ENCODE data around the gene ZNF30.
"Not testable (repeated sequence)": the region's sequence is repeated elsewhere in the genome, so short reads cannot be mapped to it uniquely, and the experiment has no call there.

ZNF30 gene

GRCh38 chr19:34926685-34927375, at the start of gene ZNF30:
Gene ZNF30 (plus strand): TSS chr19:34926903. CDS start chr19:34929948, 3,045 bp downstream.
- Histone ChIP-seq H3K9ac (ENCODE audit: low read length) (peak within 1 kb of the TSS; percentile 86), H3K9me3 (ENCODE audit: control insufficient read depth, low read length) (no peaks in the 10 kb centered on the region), H3K4me3 (ENCODE audit: low read length) (peak within 1 kb of the TSS; percentile 89), H3K4me1 (ENCODE audit: control insufficient read depth, insufficient read depth, low read length) (peaks cover 12% of the 10 kb centered on the region), H3K27me3 (replicated peaks; ENCODE audit: control insufficient read depth, insufficient read depth, low read length) (no peaks in the 10 kb centered on the region), H3K36me3 (ENCODE audit: control insufficient read depth, insufficient read depth, low read length, severe bottlenecking) (peaks cover 12% of the 10 kb centered on the region)
- peak; percentile 97 for DNase-seq (ENCODE audit: low read depth)

GRCh38 chr19:34879563-34879962, 47.1 kb upstream of the ZNF30 start:
- no peak overlapping the region for H3K9ac ChIP-seq (ENCODE audit: low read length)
- H3K36me3 ChIP-seq (ENCODE audit: control insufficient read depth, insufficient read depth, low read length, severe bottlenecking) = no peaks in the 10 kb centered on the region

GRCh38 chr19:34880034-34880433, 46.7 kb upstream of the ZNF30 start:
- no peak overlapping the region for H3K4me3 ChIP-seq (ENCODE audit: low read length)
- no peak overlapping the region for H3K9ac ChIP-seq (ENCODE audit: low read length)
- no peaks in the 10 kb centered on the region for H3K27me3 ChIP-seq (replicated peaks; ENCODE audit: control insufficient read depth, insufficient read depth, low read length)
- H3K4me1 ChIP-seq (ENCODE audit: control insufficient read depth, insufficient read depth, low read length) = no peaks in the 10 kb centered on the region
- H3K9me3 ChIP-seq (ENCODE audit: control insufficient read depth, low read length) = peaks cover 20% of the 10 kb centered on the region
- no peak for DNase-seq (ENCODE audit: low read depth)
- H3K36me3 ChIP-seq (ENCODE audit: control insufficient read depth, insufficient read depth, low read length, severe bottlenecking) = no peaks in the 10 kb centered on the region

More at GRCh38 chr19:34879563-34879962, 47.1 kb upstream of the ZNF30 start:
- Histone ChIP-seq H3K4me1 (ENCODE audit: control insufficient read depth, insufficient read depth, low read length) (no peaks in the 10 kb centered on the region), H3K4me3 (ENCODE audit: low read length) (no peak overlapping the region), H3K27me3 (replicated peaks; ENCODE audit: control insufficient read depth, insufficient read depth, low read length) (no peaks in the 10 kb centered on the region), H3K9me3 (ENCODE audit: control insufficient read depth, low read length) (peaks cover 16% of the 10 kb centered on the region)
- DNase-seq (ENCODE audit: low read depth) = no peak

- Histone ChIP-seq H3K36me3 (ENCODE audit: control insufficient read depth, insufficient read depth, low read length, severe bottlenecking) (no peaks in the 10 kb centered on the region), H3K9ac (ENCODE audit: low read length) (no peak overlapping the region), H3K9me3 (ENCODE audit: control insufficient read depth, low read length) (peaks cover 33% of the 10 kb centered on the region), H3K4me3 (ENCODE audit: low read length) (no peak overlapping the region), H3K27me3 (replicated peaks; ENCODE audit: control insufficient read depth, insufficient read depth, low read length) (no peaks in the 10 kb centered on the region), H3K4me1 (ENCODE audit: control insufficient read depth, insufficient read depth, low read length) (no peaks in the 10 kb centered on the region)
- DNase-seq (ENCODE audit: low read depth) = peak; percentile 4
Observed at GRCh38 chr19:34881982-34882381, 44.7 kb upstream of the ZNF30 start.

GRCh38 chr19:34888091-34888490, 38.6 kb upstream of the ZNF30 start:
- no peak overlapping the region for H3K9ac ChIP-seq (ENCODE audit: low read length)
- no peaks in the 10 kb centered on the region for H3K36me3 ChIP-seq (ENCODE audit: control insufficient read depth, insufficient read depth, low read length, severe bottlenecking)
- H3K4me3 ChIP-seq (ENCODE audit: low read length) = no peak overlapping the region
- peaks cover 50% of the 10 kb centered on the region for H3K9me3 ChIP-seq (ENCODE audit: control insufficient read depth, low read length)
- H3K4me1 ChIP-seq (ENCODE audit: control insufficient read depth, insufficient read depth, low read length) = no peaks in the 10 kb centered on the region
- no peaks in the 10 kb centered on the region for H3K27me3 ChIP-seq (replicated peaks; ENCODE audit: control insufficient read depth, insufficient read depth, low read length)
- no peak for DNase-seq (ENCODE audit: low read depth)

- H3K36me3 ChIP-seq (ENCODE audit: control insufficient read depth, insufficient read depth, low read length, severe bottlenecking) = no peaks in the 10 kb centered on the region
Observed at GRCh38 chr19:34900245-34900644, 26.5 kb upstream of the ZNF30 start.

GRCh38 chr19:34904664-34905527, 21.8 kb upstream of the ZNF30 start:
- Histone ChIP-seq H3K4me1 (ENCODE audit: control insufficient read depth, insufficient read depth, low read length) (no peaks in the 10 kb centered on the region), H3K27me3 (replicated peaks; ENCODE audit: control insufficient read depth, insufficient read depth, low read length) (peaks cover 18% of the 10 kb centered on the region), H3K9ac (ENCODE audit: low read length) (no peak overlapping the region), H3K9me3 (ENCODE audit: control insufficient read depth, low read length) (peaks cover 5% of the 10 kb centered on the region), H3K4me3 (ENCODE audit: low read length) (no peak overlapping the region), H3K36me3 (ENCODE audit: control insufficient read depth, insufficient read depth, low read length, severe bottlenecking) (no peaks in the 10 kb centered on the region)
- no peak for DNase-seq (ENCODE audit: low read depth)

More at GRCh38 chr19:34900245-34900644, 26.5 kb upstream of the ZNF30 start:
- Histone ChIP-seq H3K27me3 (replicated peaks; ENCODE audit: control insufficient read depth, insufficient read depth, low read length) (peaks cover 9% of the 10 kb centered on the region), H3K9ac (ENCODE audit: low read length) (no peak overlapping the region), H3K4me1 (ENCODE audit: control insufficient read depth, insufficient read depth, low read length) (no peaks in the 10 kb centered on the region), H3K9me3 (ENCODE audit: control insufficient read depth, low read length) (peaks cover 14% of the 10 kb centered on the region), H3K4me3 (ENCODE audit: low read length) (no peak overlapping the region)
- DNase-seq (ENCODE audit: low read depth) = no peak

GRCh38 chr19:34910770-34911169, 15.9 kb upstream of the ZNF30 start:
- Histone ChIP-seq H3K27me3 (replicated peaks; ENCODE audit: control insufficient read depth, insufficient read depth, low read length) (peaks cover 4% of the 10 kb centered on the region), H3K9ac (ENCODE audit: low read length) (no peak overlapping the region), H3K9me3 (ENCODE audit: control insufficient read depth, low read length) (peaks cover 6% of the 10 kb centered on the region), H3K4me1 (ENCODE audit: control insufficient read depth, insufficient read depth, low read length) (no peaks in the 10 kb centered on the region), H3K36me3 (ENCODE audit: control insufficient read depth, insufficient read depth, low read length, severe bottlenecking) (no peaks in the 10 kb centered on the region), H3K4me3 (ENCODE audit: low read length) (no peak overlapping the region)
- DNase-seq (ENCODE audit: low read depth) = no peak

GRCh38 chr19:34917144-34917543, 9.6 kb upstream of the ZNF30 start:
- H3K4me3 ChIP-seq (ENCODE audit: low read length); H3K36me3 ChIP-seq (ENCODE audit: control insufficient read depth, insufficient read depth, low read length, severe bottlenecking); H3K9ac ChIP-seq (ENCODE audit: low read length); H3K4me1 ChIP-seq (ENCODE audit: control insufficient read depth, insufficient read depth, low read length); DNase-seq (ENCODE audit: low read depth); H3K27me3 ChIP-seq (replicated peaks; ENCODE audit: control insufficient read depth, insufficient read depth, low read length): not testable (repeated sequence)
- H3K9me3 ChIP-seq (ENCODE audit: control insufficient read depth, low read length) = peaks cover 24% of the 10 kb centered on the region

GRCh38 chr19:34918190-34918589, 8.5 kb upstream of the ZNF30 start:
- H3K36me3 ChIP-seq (ENCODE audit: control insufficient read depth, insufficient read depth, low read length, severe bottlenecking) = no peaks in the 10 kb centered on the region
- no peaks in the 10 kb centered on the region for H3K4me1 ChIP-seq (ENCODE audit: control insufficient read depth, insufficient read depth, low read length)
- H3K4me3 ChIP-seq (ENCODE audit: low read length) = no peak overlapping the region
- H3K9ac ChIP-seq (ENCODE audit: low read length) = no peak overlapping the region
- DNase-seq (ENCODE audit: low read depth) = no peak
- H3K9me3 ChIP-seq (ENCODE audit: control insufficient read depth, low read length) = peaks cover 23% of the 10 kb centered on the region
- H3K27me3 ChIP-seq (replicated peaks; ENCODE audit: control insufficient read depth, insufficient read depth, low read length) = no peaks in the 10 kb centered on the region

- DNase-seq (ENCODE audit: low read depth); H3K36me3 ChIP-seq (ENCODE audit: control insufficient read depth, insufficient read depth, low read length, severe bottlenecking); H3K4me3 ChIP-seq (ENCODE audit: low read length); H3K4me1 ChIP-seq (ENCODE audit: control insufficient read depth, insufficient read depth, low read length); H3K9ac ChIP-seq (ENCODE audit: low read length); H3K27me3 ChIP-seq (replicated peaks; ENCODE audit: control insufficient read depth, insufficient read depth, low read length): not testable (repeated sequence)
- peaks cover 20% of the 10 kb centered on the region for H3K9me3 ChIP-seq (ENCODE audit: control insufficient read depth, low read length)
Observed at GRCh38 chr19:34920090-34920786, 6.5 kb upstream of the ZNF30 start.

Data from adipocyte (in vitro differentiated cells).